K562 (cell line): Measurements from ENCODE around the gene FOS. TPM values are rescaled to one million over a fixed set of nuclear protein-coding genes. Genes with fewer than 3 reads are reported as not detected.
A peak's percentile ranks its signal among the peaks of the same experiment; 100 is the strongest.

Source experiments
- CBFA2T3 ChIP-seq: fragments of 450-650 bp; IDR thresholded peaks from 2 replicates; pipeline ENCODE4 v1.6.1; 2017
- DNMT1 ChIP-seq: fragments of 450-650 bp; IDR thresholded peaks from 2 replicates; pipeline ENCODE4 v1.6.1; 2016; ENCODE audit warnings: antibody characterized with exemption, mild to moderate bottlenecking
- ETV1 ChIP-seq: fragments of 450-650 bp; conservative IDR thresholded peaks from 2 replicates; pipeline ENCODE4 v1.6.1; 2016; ENCODE audit warnings: missing genetic modification characterization, control low read depth, low read depth, missing compliant biosample characterization
- FOXP1 ChIP-seq: sonication (generic); formaldehyde crosslinking; IDR thresholded peaks from 2 replicates; pipeline ENCODE4 v1.8.0; 2022; ENCODE audit warnings: mild to moderate bottlenecking, missing genetic modification reagents
- HOXB6 ChIP-seq: fragments of 250-450 bp; sonication (Bioruptor Pico); IDR thresholded peaks from 2 replicates; pipeline ENCODE4 v1.5.1; 2022; ENCODE audit warnings: mild to moderate bottlenecking, borderline replicate concordance
- MCM3 ChIP-seq: fragments of 450-650 bp; IDR thresholded peaks from 2 replicates; pipeline ENCODE4 v1.6.1; 2016
- MTA2 ChIP-seq: fragments of 450-650 bp; IDR thresholded peaks from 2 replicates; pipeline ENCODE4 v1.6.1; 2016; ENCODE audit warnings: low read depth
- NFE2L1 ChIP-seq: fragments of 450-650 bp; IDR thresholded peaks from 2 replicates; pipeline ENCODE4 v1.6.1; 2016; ENCODE audit warnings: missing genetic modification characterization, low read depth, mild to moderate bottlenecking, missing compliant biosample characterization, moderate library complexity, borderline replicate concordance
- PHB2 ChIP-seq: fragments of 450-650 bp; IDR thresholded peaks from 2 replicates; pipeline ENCODE4 v1.6.1; 2017; ENCODE audit warnings: low read depth
- POLR2AphosphoS5 ChIP-seq: IDR thresholded peaks from 2 replicates; pipeline ENCODE4 v1.6.1; 2011; ENCODE audit warnings: mild to moderate bottlenecking, low read depth, low read length, moderate library complexity; ENCODE audit not compliant: control insufficient read depth, insufficient read depth
- SPI1 ChIP-seq: IDR thresholded peaks from 2 replicates; pipeline ENCODE4 v1.6.1; 2011; ENCODE audit warnings: low read depth, low read length, control low read depth, borderline replicate concordance
- ZKSCAN8 ChIP-seq: fragments of 200-800 bp; sonication (Bioruptor generic); IDR thresholded peaks from 2 replicates; pipeline ENCODE4 v1.6.1; 2016; ENCODE audit warnings: missing genetic modification characterization, missing compliant biosample characterization
- ZNF146 ChIP-seq: IDR thresholded peaks from one replicate; pipeline ENCODE4 v1.6.1; 2018; ENCODE audit warnings: missing compliant biosample characterization; ENCODE audit not compliant: unreplicated experiment
- ZNF586 ChIP-seq: fragments of 450-650 bp; formaldehyde crosslinking; conservative IDR thresholded peaks from 2 replicates; pipeline ENCODE4 v1.4.0; 2020; ENCODE audit warnings: mild to moderate bottlenecking, moderate library complexity
- polyA plus RNA-seq, 8 experiments: library from polyadenylated mRNA; depleted of rRNA in 4 of 8; stranded (reverse) in 5 of 8; unstranded in 3 of 8; fragments of >200 nt; fragmentation: Nextera tagmentation in 2 of 8; fragmentation: Illumina TruSeq in 1 of 8; extraction: Ambion mirVana in 2 of 8; extraction: Trizol in 1 of 8; gene quantifications; 2 replicates each; pipeline versions ENCODE4 v1.2.1 to v1.2.3, GENCODE V29; 2011 to 2014; ENCODE audit warnings: inconsistent platforms in 1 of 8, missing spikeins in 1 of 8
- total RNA-seq, 7 experiments: library from RNA; depleted of rRNA in 6 of 7; stranded (reverse); fragments of >200 nt in 6 of 7; fragmentation: Illumina TruSeq in 2 of 7; extraction: Trizol in 2 of 7; gene quantifications; 2 replicates each; pipeline versions ENCODE4 v1.2.1 to v1.2.3, GENCODE V29; 2011 to 2021; ENCODE audit warnings: low replicate concordance in 1 of 7
- TF ChIP-seq, protein P1 (sequence below), 2 experiments: fragments of 450-650 bp in 1 of 2; IDR thresholded peaks; 2 replicates each; pipeline ENCODE4 v1.6.1; 2011 to 2017; ENCODE audit warnings: low read depth in 2 of 2, antibody characterized with exemption in 1 of 2, borderline replicate concordance in 1 of 2, low read length in 1 of 2, mild to moderate bottlenecking in 1 of 2, mixed read lengths in 1 of 2; ENCODE audit not compliant: control insufficient read depth in 1 of 2
- TF ChIP-seq, protein P2 (sequence below): fragments of 250-450 bp; sonication (Bioruptor Pico); IDR thresholded peaks from 2 replicates; pipeline ENCODE4 v1.5.0; 2021; ENCODE audit warnings: mild to moderate bottlenecking, moderate library complexity
- TF ChIP-seq, protein P3 (sequence below): sonication (generic); formaldehyde crosslinking; IDR thresholded peaks from 2 replicates; pipeline ENCODE4 v1.8.0; 2022; ENCODE audit warnings: mild to moderate bottlenecking, missing genetic modification reagents

Gene FOS
- total and polyA plus RNA-seq, 9 of the 15 experiments (the other 6 are each of a cell fraction or from before 2014, with no cell fraction given) = 0.54 to 13.8 (median 8.9) TPM

DNA sequence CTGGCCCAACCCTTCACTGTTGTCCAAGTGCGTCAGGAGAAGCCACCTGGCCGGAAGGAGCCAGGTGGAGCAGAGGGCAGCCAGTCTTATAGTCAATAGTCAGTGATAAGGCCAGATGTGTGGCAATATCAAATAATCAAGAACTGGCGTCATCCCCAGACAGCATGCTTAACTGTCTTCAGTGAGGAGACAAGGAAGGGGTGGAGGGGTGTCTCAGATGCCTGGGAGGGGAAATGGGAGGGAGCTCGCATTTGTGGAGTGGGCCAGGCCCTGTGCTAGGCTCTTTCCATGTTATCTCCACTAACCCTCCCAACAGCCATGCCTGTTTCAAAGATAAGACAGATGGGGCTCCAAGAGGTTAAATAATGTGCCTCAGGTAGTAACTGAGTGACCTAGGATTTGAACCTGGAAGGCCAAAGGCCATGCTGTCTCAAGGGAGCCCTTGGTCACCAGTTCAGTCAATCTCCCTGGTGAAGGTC lies 48.9 kb upstream of the FOS start (continued):
- TF ChIP-seq PHB2 (no peak; the same call in 1 of the 2 replicates), FOXP1 (CRISPR knock-in tag) (no peak), SPI1 (no peak), POLR2AphosphoS5 (0 out of 2 replicates have a peak, but pooled peaks have one; percentile 55), ZKSCAN8 (CRISPR knock-in tag) (no peak), DNMT1 (no peak), ZNF586 (no peak), NFE2L1 (tag) (no peak), MTA2 (peak; percentile 63), CBFA2T3 (peak; percentile 89), ETV1 (tag) (no peak), MCM3 (no peak), HOXB6 (CRISPR knock-in tag) (no peak), ZNF146 (CRISPR knock-in tag) (no peak)
- TF ChIP-seq, protein P1, sequence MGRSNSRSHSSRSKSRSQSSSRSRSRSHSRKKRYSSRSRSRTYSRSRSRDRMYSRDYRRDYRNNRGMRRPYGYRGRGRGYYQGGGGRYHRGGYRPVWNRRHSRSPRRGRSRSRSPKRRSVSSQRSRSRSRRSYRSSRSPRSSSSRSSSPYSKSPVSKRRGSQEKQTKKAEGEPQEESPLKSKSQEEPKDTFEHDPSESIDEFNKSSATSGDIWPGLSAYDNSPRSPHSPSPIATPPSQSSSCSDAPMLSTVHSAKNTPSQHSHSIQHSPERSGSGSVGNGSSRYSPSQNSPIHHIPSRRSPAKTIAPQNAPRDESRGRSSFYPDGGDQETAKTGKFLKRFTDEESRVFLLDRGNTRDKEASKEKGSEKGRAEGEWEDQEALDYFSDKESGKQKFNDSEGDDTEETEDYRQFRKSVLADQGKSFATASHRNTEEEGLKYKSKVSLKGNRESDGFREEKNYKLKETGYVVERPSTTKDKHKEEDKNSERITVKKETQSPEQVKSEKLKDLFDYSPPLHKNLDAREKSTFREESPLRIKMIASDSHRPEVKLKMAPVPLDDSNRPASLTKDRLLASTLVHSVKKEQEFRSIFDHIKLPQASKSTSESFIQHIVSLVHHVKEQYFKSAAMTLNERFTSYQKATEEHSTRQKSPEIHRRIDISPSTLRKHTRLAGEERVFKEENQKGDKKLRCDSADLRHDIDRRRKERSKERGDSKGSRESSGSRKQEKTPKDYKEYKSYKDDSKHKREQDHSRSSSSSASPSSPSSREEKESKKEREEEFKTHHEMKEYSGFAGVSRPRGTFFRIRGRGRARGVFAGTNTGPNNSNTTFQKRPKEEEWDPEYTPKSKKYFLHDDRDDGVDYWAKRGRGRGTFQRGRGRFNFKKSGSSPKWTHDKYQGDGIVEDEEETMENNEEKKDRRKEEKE (IDR thresholded peaks at IDR 0.05; ENCODE audit: borderline replicate concordance in 1 of 2, control insufficient read depth in 1 of 2, low read depth in 2 of 2, low read length in 1 of 2) = no peak
- TF ChIP-seq, protein P2, sequence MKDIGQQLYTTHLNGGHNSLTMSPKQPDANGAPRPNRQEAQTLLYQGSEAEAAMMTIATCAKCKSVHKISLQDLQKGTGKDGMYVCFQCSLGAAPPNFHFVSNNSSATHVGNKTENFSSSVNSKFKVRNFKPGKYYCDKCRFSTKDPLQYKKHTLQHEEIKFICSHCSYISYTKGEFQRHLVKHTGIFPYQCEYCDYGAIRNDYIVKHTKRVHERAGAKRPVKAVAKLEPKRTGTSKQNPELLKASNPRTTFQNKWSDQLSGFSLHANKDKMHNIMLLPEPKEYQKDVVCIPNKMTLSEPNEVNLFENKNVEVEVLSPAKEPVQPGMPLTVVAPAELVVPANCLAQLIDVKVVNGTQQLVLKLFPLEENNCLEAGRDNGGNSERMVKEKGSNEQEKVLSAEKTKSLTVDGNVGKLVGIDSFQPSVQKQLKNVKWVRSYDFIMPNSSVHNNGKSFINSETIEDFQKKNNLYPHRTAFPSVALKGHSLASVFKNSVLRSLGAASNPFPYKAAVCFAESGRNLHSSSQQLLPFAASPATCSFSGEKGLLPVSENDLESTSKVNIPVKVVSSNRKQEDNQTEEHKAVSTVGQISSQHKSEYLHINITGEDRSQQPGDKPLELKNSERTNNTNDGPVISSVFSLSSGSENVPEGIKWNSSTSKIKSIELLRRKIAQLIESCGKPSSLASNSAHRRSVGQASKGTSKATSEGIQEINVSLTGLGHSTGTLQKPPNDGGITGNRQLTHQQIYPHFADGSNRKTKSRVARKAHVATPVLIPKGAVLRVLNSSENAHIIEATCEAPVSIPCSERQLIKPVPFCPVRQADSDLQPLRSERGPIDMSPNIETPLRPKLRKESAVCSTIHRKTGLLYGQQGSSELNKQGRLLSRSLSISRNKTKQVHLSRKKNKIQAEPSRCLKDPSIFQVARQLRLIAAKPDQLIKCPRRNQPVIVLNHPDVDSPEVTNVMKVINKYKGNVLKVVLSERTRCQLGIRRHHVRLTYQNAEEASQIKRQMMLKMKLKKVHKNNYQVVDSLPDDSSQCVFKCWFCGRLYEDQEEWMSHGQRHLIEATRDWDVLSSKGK = no peak
- TF ChIP-seq, protein P3, sequence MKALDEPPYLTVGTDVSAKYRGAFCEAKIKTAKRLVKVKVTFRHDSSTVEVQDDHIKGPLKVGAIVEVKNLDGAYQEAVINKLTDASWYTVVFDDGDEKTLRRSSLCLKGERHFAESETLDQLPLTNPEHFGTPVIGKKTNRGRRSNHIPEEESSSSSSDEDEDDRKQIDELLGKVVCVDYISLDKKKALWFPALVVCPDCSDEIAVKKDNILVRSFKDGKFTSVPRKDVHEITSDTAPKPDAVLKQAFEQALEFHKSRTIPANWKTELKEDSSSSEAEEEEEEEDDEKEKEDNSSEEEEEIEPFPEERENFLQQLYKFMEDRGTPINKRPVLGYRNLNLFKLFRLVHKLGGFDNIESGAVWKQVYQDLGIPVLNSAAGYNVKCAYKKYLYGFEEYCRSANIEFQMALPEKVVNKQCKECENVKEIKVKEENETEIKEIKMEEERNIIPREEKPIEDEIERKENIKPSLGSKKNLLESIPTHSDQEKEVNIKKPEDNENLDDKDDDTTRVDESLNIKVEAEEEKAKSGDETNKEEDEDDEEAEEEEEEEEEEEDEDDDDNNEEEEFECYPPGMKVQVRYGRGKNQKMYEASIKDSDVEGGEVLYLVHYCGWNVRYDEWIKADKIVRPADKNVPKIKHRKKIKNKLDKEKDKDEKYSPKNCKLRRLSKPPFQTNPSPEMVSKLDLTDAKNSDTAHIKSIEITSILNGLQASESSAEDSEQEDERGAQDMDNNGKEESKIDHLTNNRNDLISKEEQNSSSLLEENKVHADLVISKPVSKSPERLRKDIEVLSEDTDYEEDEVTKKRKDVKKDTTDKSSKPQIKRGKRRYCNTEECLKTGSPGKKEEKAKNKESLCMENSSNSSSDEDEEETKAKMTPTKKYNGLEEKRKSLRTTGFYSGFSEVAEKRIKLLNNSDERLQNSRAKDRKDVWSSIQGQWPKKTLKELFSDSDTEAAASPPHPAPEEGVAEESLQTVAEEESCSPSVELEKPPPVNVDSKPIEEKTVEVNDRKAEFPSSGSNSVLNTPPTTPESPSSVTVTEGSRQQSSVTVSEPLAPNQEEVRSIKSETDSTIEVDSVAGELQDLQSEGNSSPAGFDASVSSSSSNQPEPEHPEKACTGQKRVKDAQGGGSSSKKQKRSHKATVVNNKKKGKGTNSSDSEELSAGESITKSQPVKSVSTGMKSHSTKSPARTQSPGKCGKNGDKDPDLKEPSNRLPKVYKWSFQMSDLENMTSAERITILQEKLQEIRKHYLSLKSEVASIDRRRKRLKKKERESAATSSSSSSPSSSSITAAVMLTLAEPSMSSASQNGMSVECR = no peak
